Activated T-cell treated with anti-CD3 and anti-CD28 coated beads for 1 hour (primary cell): ENCODE measurements around the gene FOXL1.

Source experiments
- DNase-seq: peaks from one replicate; pipeline ENCODE4 v3.0.0-alpha.2; 2020; ENCODE audit warnings: low read depth

The FOXL1 gene

DNA sequence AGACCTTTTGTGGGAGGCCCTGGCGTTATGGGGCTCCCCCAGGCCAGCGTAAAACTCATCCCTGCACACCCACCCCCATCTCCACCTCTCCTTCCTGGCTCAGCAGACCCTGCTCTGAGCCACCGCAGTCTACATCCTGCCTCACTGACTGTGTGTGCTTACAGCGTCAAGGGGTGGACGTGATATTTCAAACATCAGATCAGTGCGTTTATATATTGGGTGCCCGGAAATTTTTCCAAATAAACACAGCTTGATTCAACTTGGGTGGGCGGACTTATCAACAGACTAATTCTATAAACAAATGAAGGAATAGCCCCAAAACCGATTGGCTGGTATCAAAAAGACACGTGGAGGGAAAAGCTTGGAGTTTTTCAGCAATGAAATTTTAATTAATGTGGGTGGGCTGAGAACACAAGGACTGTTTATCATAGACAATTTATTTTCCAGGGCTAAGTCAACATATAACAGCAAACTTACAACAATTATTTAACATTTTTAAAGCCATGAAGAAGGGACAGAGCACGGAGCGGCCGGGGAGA is at the start of gene FOXL1:
FOXL1 (plus strand) TSS at position 489 of the 539 bp plus-strand sequence. CDS start 175 bp downstream, outside the sequence.
- DNase-seq = no peak

GRCh38 chr16:86529160-86529559 is 49.2 kb upstream of the FOXL1 start:
- DNase-seq = no peak

DNA sequence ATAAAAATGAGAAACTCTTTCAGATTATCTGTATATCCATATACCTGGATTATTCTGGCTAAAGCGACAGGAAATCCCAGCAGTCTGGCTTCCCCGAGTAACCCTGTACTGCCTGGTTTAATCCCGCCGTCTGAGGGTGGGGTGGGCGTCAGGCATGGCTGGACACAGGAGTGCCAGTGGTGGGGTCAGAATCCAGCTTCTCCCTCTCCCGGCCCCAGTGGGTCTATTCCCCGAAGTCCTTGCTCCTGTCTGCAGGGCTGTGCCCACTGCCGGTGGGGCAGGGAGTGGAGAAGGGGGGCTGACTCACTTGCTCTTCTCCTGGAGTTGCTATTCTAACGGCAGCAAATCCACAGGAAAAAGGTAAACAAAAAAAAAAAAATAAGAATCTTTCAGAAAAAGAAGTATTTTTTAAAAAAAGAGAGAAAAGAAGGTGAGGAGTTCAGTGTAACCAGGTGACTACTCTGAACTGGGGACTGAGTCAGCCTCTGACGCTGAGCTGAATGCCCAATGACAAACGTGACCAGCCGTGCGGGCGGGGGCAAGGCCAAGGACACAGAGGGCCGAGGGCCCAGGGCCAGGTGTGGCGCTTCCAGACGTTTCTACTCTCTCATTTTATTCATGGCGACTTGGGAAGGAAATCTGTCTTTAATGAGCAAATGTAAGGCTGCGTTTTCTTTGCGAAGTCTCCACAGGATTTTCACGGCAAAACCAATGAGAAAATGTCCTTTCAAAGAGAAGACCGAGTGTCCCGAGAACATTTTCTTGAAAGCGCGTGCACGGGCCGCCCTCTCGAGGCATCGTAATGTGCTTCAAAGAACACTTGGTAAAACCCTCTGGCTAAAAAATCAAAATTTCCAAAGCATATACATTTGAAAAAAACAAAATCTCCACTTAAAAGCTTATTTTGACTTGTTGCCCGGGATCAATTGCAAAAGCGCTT is 47.8 kb upstream of the FOXL1 start:
- no peak for DNase-seq

DNA sequence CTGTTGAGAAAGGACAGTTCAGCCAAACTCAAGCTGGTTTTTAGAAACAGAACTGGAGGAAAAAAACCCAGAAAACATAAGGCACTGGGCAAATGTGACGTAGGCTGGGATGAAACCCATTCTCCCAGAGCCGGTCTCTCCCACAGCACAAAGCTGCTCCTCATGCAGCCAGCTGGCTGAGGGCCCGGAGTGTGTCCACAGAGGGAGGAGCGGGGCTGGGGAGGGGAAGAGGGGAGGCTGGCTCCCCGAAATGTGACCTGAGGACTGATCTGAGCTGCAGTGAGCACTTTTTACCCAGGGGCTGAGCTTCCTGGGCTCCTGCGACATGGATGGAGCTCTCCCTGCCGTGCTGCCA is 47.2 kb upstream of the FOXL1 start:
- DNase-seq = no peak

GRCh38 chr16:86531641-86532525 is 46.5 kb upstream of the FOXL1 start:
- no peak for DNase-seq

DNA sequence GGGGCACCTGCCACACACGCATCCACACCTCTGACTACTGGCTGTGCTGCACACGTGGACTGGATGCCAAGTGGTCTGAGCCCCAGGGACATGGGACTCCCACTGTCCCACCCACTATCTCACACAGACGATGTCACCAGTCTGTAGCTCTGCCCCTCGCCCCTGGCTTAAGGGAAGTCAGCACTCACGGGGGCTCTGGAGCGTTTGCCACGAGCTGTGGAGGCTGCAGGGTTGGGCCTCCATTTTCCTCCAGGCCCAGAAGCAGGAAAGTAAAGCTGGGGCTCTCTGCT is 45.9 kb upstream of the FOXL1 start:
- no peak for DNase-seq

DNA sequence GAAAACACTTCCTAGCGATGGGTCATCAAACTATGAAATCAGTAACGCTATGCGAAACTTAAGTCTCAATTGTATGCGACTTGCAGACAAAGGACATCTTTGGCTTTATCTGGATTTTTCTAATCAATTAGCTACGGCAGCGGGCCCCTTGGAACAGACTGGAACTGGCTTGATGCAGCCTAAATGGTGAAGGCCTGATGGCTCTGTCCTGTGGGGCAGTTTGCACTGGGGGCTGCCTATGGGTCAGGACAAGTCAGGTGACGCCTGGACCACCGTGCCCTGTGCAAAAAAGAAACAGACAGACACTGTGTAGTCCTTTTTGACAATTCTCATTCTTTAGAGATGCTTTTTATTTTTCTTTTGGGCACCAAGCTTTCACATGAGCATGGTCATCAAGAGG is 45.3 kb upstream of the FOXL1 start:
- no peak for DNase-seq

GRCh38 chr16:86533767-86534351 is 44.5 kb upstream of the FOXL1 start:
- DNase-seq = no peak

DNA sequence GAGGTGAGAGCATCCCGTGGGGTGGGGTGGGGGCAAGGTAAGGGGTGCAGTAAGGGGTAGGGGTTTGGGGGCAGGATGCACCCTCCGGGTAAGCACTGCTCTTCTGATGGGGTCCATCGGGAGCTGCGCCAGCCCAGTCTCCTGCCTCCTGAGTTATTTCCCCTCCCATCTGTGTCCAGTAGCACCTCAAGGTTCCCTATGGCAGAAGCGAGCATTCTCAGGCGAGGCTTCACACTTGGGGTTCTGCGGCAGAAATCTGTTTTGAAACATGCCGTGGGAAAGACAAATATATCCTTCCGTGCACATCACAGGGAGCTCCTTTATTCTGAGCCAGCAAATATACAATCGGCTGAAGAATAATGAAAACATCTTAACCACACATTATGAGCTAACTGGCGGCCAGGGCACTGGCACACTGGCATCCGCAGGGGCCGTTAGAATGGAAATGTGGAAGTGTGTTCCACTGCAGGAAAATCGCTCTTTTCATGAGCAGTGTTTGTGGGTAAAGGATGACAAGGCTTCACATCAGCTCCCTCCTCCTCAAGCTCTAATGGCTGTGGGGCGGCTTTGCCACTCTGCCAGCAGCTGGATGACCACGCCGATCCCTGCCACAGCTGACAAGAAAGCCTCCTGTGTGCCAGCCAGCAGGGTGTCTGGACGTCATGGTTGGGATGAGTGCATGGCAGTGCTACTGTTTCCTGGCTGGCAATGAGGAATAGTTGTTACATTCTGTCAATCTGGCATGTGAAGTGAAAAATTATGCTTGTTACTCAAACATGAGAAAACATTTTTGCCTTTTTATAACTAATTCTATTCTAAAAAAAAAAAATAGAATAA is 43.4 kb upstream of the FOXL1 start:
- DNase-seq = no peak

GRCh38 chr16:86536621-86537020 is 41.7 kb upstream of the FOXL1 start:
- no peak for DNase-seq

DNA sequence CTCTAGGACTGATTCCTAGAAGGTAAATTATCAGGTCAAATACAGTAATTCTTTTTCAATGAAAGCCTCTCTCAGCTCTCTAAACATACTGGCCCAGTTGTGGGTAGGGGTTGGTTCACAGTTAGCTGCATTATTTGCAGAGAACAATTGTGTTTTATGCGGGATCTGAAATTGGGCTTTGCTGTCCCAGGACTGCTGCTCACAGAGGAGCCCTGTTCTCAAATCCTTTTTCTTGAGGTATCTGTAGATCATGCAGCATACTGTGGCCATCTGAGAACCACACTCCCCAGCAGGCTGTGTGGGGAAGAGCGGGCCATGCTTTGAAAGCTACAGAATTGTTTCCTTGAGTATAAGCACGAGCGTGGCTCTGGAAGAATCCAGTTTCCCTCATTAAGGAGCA is 40.9 kb upstream of the FOXL1 start:
- DNase-seq = no peak

- no peak for DNase-seq
Observed at GRCh38 chr16:86538196-86538780, 40.1 kb upstream of the FOXL1 start.

DNA sequence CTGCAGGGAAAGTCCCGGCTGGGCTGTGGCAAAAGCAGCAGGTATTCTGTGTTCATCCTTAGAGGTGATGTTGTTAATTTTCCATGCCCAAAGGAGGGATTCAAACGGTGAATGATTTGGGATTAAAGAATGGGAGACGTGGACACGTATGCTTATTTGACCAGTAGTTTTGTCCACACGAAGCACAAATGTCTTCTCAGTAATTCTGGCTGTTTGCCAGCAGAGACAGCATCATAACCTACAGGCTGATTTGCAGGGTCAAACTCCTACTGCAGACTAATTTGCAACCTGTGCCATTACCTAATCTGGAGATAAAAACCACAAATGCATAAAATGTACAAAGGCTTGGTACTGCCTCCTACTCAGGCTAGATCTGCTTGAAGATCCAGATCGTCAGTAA is 37.5 kb upstream of the FOXL1 start:
- no peak for DNase-seq

DNA sequence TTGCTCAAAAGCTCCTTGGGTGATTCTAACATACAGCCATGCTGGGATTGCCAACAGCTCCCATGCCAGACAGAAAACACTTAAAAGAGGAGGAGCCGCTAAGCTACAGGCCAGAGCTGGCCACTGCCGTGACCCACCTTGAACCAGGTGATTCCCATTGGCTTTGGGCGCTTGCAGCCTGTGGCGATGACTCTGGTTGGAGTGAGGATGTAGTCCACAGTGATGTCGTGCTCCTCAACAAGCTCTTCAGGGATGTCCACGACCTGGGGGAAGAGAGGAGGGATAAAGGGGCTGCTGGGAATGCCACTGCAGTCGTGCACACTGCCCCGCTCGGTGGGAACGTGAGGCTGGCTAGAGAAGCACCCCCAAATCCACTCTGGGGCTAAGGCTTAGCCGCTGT is 36.8 kb upstream of the FOXL1 start:
- DNase-seq = no peak

DNA sequence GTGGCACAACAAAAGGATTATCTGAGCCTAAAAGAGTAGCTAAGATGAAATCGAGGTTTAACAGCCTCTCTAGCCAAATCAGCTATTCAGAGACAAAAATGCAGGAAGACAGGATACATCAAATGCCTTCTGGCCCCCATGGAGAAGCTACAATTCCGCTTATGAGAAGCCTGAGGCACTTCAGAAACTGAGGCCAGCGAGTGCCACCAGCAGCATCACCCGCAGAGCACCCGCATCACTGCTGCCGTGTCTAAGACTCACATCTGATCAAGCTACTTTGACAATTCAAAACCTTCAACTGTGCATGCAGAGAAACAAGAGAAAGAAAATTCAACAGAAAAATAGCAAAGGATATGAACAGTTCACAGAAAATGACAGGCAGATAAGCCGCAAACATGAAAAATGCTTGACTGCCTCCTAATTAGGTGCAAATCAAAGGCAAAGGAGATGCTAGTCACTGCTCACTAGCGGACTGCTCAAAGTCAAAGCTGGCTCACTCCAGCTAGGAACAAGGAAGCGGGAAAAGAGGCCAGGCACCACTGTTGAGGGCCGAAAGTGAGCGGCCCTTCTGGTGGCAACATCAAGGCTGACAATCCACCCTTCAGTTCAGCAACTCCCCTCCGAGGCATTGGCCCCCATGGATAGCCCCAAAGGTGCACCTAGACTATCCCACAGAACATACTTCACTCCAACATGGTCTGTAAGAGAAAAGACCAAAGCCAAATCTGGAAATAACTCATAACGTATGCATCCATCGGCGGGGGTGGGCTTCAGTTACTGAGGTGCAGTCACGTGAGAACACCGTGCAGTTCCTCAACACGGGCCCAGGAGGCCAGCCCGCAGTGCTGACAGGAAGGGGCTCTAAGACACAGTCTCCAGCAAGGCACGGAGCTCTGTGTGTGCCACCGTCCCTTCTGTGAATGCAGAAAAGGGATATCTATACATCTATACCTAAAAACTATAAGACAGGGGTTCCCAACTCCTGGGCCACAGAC is 35.3 kb upstream of the FOXL1 start:
- DNase-seq = no peak

GRCh38 chr16:86545481-86545880 is 32.9 kb upstream of the FOXL1 start:
- DNase-seq = no peak

- DNase-seq = no peak
Observed at GRCh38 chr16:86545954-86546637, 32.3 kb upstream of the FOXL1 start.

GRCh38 chr16:86546638-86547013 is 31.7 kb upstream of the FOXL1 start:
- no peak for DNase-seq

- no peak for DNase-seq
Observed at GRCh38 chr16:86547286-86547685, 31.1 kb upstream of the FOXL1 start.
